ENCODE results near the gene ANKRD13C. TPM values are rescaled to one million over a fixed set of nuclear protein-coding genes. Genes with fewer than 3 reads are reported as not detected.

ANKRD13C gene
- total RNA-seq, 1 donor from 2014 or later, result 20.9 TPM

GRCh38 chr1:70336050-70336449 is 18.5 kb downstream of the ANKRD13C start:
- ATAC-seq, result no peak
- no peaks in the 10 kb centered on the region for H3K9me3 ChIP-seq
- peaks cover 12% of the 10 kb centered on the region for H3K36me3 ChIP-seq
- TF ChIP-seq CTCF (IDR thresholded peaks at IDR 0.05), result no peak
- no peak overlapping the region for H3K4me3 ChIP-seq
- intact Hi-C loops (cut with DNase I), result no loop called here
- no peaks in the 10 kb centered on the region for H3K4me1 ChIP-seq
- no peaks in the 10 kb centered on the region for H3K27me3 ChIP-seq
- no peak overlapping the region for H3K27ac ChIP-seq
- DNase-seq, result no peak

GRCh38 chr1:70334436-70334835 is 20.1 kb downstream of the ANKRD13C start:
- H3K9me3 ChIP-seq, result no peaks in the 10 kb centered on the region
- no peak overlapping the region for H3K27ac ChIP-seq
- no peak for DNase-seq
- intact Hi-C loops (cut with DNase I), result no loop called here
- H3K36me3 ChIP-seq, result peaks cover 12% of the 10 kb centered on the region
- no peak for ATAC-seq
- no peak for TF ChIP-seq CTCF (IDR thresholded peaks at IDR 0.05)
- no peaks in the 10 kb centered on the region for H3K4me1 ChIP-seq
- no peaks in the 10 kb centered on the region for H3K27me3 ChIP-seq
- H3K4me3 ChIP-seq, result no peak overlapping the region

GRCh38 chr1:70333245-70333644 is 21.3 kb downstream of the ANKRD13C start:
- intact Hi-C loops (cut with DNase I), result no loop called here
- ATAC-seq (no peak), DNase-seq (no peak)

GRCh38 chr1:70331962-70332361 is 22.6 kb downstream of the ANKRD13C start:
- TF ChIP-seq CTCF (IDR thresholded peaks at IDR 0.05), result no peak
- intact Hi-C loops (cut with DNase I), result no loop called here
- no peaks in the 10 kb centered on the region for H3K4me1 ChIP-seq
- ATAC-seq (no peak), DNase-seq (no peak)
- no peaks in the 10 kb centered on the region for H3K9me3 ChIP-seq
- no peak overlapping the region for H3K27ac ChIP-seq
- no peaks in the 10 kb centered on the region for H3K27me3 ChIP-seq
- peaks cover 12% of the 10 kb centered on the region for H3K36me3 ChIP-seq
- no peak overlapping the region for H3K4me3 ChIP-seq

More at GRCh38 chr1:70333245-70333644, 21.3 kb downstream of the ANKRD13C start:
- peaks cover 12% of the 10 kb centered on the region for H3K36me3 ChIP-seq
- no peak overlapping the region for H3K4me3 ChIP-seq
- H3K27ac ChIP-seq, result no peak overlapping the region
- no peaks in the 10 kb centered on the region for H3K9me3 ChIP-seq
- H3K4me1 ChIP-seq, result no peaks in the 10 kb centered on the region
- no peaks in the 10 kb centered on the region for H3K27me3 ChIP-seq
- TF ChIP-seq CTCF (IDR thresholded peaks at IDR 0.05), result no peak

GRCh38 chr1:70327306-70328076 is 27.0 kb downstream of the ANKRD13C start:
- no peak for DNase-seq
- no peak overlapping the region for H3K4me3 ChIP-seq
- ATAC-seq, result no peak
- no peaks in the 10 kb centered on the region for H3K27me3 ChIP-seq
- peaks cover 12% of the 10 kb centered on the region for H3K36me3 ChIP-seq
- intact Hi-C loops (cut with DNase I), result no loop called here
- TF ChIP-seq CTCF (IDR thresholded peaks at IDR 0.05), result no peak
- H3K27ac ChIP-seq, result no peak overlapping the region
- H3K4me1 ChIP-seq, result no peaks in the 10 kb centered on the region
- no peaks in the 10 kb centered on the region for H3K9me3 ChIP-seq
